Stimulated activated CD8-positive, alpha-beta memory T cell treated with anti-CD3 and anti-CD28 coated beads, Interleukin-2, amount 100 ng/mL, for 48 hours (primary cell): Measurements from ENCODE around the gene CASQ1.

Experiments used
- DNase-seq, 2 donors: peaks; one replicate each; pipeline ENCODE4 v3.0.0-alpha.2; 2020; ENCODE audit warnings: low read depth in 2 of 2

CASQ1 gene

GRCh38 chr1:160168609-160169369 lies 21.6 kb upstream of the CASQ1 start:
- DNase-seq = no peak

GRCh38 chr1:160169553-160170399 lies 20.6 kb upstream of the CASQ1 start:
- peak in 1 of 2 donors; percentile 23 for DNase-seq

- no peak for DNase-seq
Observed at GRCh38 chr1:160171354-160171753, 19.0 kb upstream of the CASQ1 start.

- DNase-seq = no peak
Observed at GRCh38 chr1:160171980-160172379, 18.4 kb upstream of the CASQ1 start.

- no peak for DNase-seq
Observed at GRCh38 chr1:160177231-160177630, 13.1 kb upstream of the CASQ1 start.

GRCh38 chr1:160177667-160178066 lies 12.7 kb upstream of the CASQ1 start:
- DNase-seq = no peak

GRCh38 chr1:160178731-160179130 lies 11.6 kb upstream of the CASQ1 start:
- DNase-seq = no peak

- no peak for DNase-seq
Observed at GRCh38 chr1:160179336-160179735, 11.0 kb upstream of the CASQ1 start.

- no peak for DNase-seq
Observed at GRCh38 chr1:160186246-160186645, 4.1 kb upstream of the CASQ1 start.

- no peak for DNase-seq
Observed at GRCh38 chr1:160186729-160187128, 3.6 kb upstream of the CASQ1 start.

- DNase-seq = no peak
Observed at GRCh38 chr1:160187407-160187806, 3.0 kb upstream of the CASQ1 start.

GRCh38 chr1:160188341-160188740 lies 2.0 kb upstream of the CASQ1 start:
- DNase-seq = no peak

- no peak for DNase-seq
Observed at GRCh38 chr1:160191756-160192155, 1.4 kb downstream of the CASQ1 start.

GRCh38 chr1:160192234-160192633 lies 1.9 kb downstream of the CASQ1 start:
- DNase-seq = no peak

GRCh38 chr1:160193091-160193819 lies 2.9 kb downstream of the CASQ1 start:
- DNase-seq = peak; percentile 69 to 74

- DNase-seq = no peak
Observed at GRCh38 chr1:160193832-160194736, 3.7 kb downstream of the CASQ1 start.

GRCh38 chr1:160194737-160195059 lies 4.3 kb downstream of the CASQ1 start:
- no peak for DNase-seq

- DNase-seq = no peak
Observed at GRCh38 chr1:160196143-160196542, 5.8 kb downstream of the CASQ1 start.

- DNase-seq = no peak
Observed at GRCh38 chr1:160197231-160197630, 6.9 kb downstream of the CASQ1 start.

- no peak for DNase-seq
Observed at GRCh38 chr1:160200786-160201185, 10.4 kb downstream of the CASQ1 start.

- DNase-seq = no peak
Observed at GRCh38 chr1:160204526-160205241, 14.3 kb downstream of the CASQ1 start.
